GM23248 (cell line): Measurements from ENCODE around the gene VPS35L. TPM values are rescaled to one million over a fixed set of nuclear protein-coding genes. Genes with fewer than 3 reads are reported as not detected.

Source experiments
- DNase-seq: peaks from one replicate; pipeline ENCODE4 v3.0.0-alpha.2; 2015
- H2AFZ ChIP-seq: fragments of 200-600 bp; sonication (generic); 2 replicates; pipeline ENCODE4 v1.6.1; 2016; ENCODE audit warnings: antibody characterized with exemption
- H3F3A ChIP-seq: fragments of 200-600 bp; sonication (generic); 2 replicates; pipeline ENCODE4 v1.6.1; 2016; ENCODE audit warnings: mild to moderate bottlenecking, antibody characterized with exemption, mixed run types; ENCODE audit not compliant: insufficient read depth
- H3K27ac ChIP-seq: fragments of 200-600 bp; sonication (generic); 2 replicates; pipeline ENCODE4 v1.5.1; 2016; ENCODE audit warnings: mild to moderate bottlenecking
- H3K27me3 ChIP-seq: fragments of 200-600 bp; sonication (generic); replicated peaks from 2 replicates; pipeline ENCODE4 v1.6.1; 2016; ENCODE audit warnings: mild to moderate bottlenecking; ENCODE audit not compliant: insufficient read depth
- H3K36me3 ChIP-seq: fragments of 200-600 bp; sonication (generic); 2 replicates; pipeline ENCODE4 v1.6.1; 2016; ENCODE audit warnings: low read depth, mild to moderate bottlenecking
- H3K4me1 ChIP-seq: fragments of 200-600 bp; sonication (generic); 2 replicates; pipeline ENCODE4 v1.6.1; 2016; ENCODE audit warnings: mild to moderate bottlenecking; ENCODE audit not compliant: insufficient read depth
- H3K4me2 ChIP-seq: fragments of 200-600 bp; sonication (generic); one replicate; pipeline ENCODE4 v1.6.1; 2016; ENCODE audit warnings: mild to moderate bottlenecking; ENCODE audit not compliant: unreplicated experiment
- H3K4me3 ChIP-seq: fragments of 200-600 bp; sonication (generic); 2 replicates; pipeline ENCODE4 v1.5.1; 2016; ENCODE audit warnings: mild to moderate bottlenecking
- H3K79me2 ChIP-seq: fragments of 200-600 bp; sonication (generic); 2 replicates; pipeline ENCODE4 v1.6.1; 2016; ENCODE audit warnings: mild to moderate bottlenecking; ENCODE audit not compliant: insufficient read depth
- H3K9ac ChIP-seq: fragments of 200-600 bp; sonication (generic); 2 replicates; pipeline ENCODE4 v1.6.1; 2016; ENCODE audit warnings: mild to moderate bottlenecking
- H3K9me2 ChIP-seq: fragments of 200-600 bp; sonication (generic); 2 replicates; pipeline ENCODE4 v1.6.1; 2016; ENCODE audit warnings: mixed run types, mild to moderate bottlenecking, moderate library complexity; ENCODE audit not compliant: insufficient read depth
- H3K9me3 ChIP-seq: fragments of 200-600 bp; sonication (generic); one replicate; pipeline ENCODE4 v1.6.1; 2017; ENCODE audit warnings: low read depth
- H4K20me1 ChIP-seq: fragments of 200-600 bp; sonication (generic); 2 replicates; pipeline ENCODE4 v1.6.0; 2016; ENCODE audit not compliant: insufficient read depth
- EZH2 ChIP-seq: fragments of 200-600 bp; sonication (generic); IDR thresholded peaks from 2 replicates; pipeline ENCODE4 v1.6.1; 2018; ENCODE audit warnings: antibody characterized with exemption, mild to moderate bottlenecking; ENCODE audit not compliant: insufficient read depth, poor library complexity, severe bottlenecking
- EZH2phosphoT487 ChIP-seq: fragments of 200-600 bp; sonication (generic); IDR thresholded peaks from 2 replicates; pipeline ENCODE4 v1.6.1; 2018; ENCODE audit warnings: antibody characterized with exemption, moderate library complexity, mild to moderate bottlenecking, low read depth; ENCODE audit not compliant: insufficient read depth
- WGBS, 2 experiments: methylation state at CpG; one replicate each; pipeline ENCODE4 v1.1.6; 2015 to 2017; ENCODE audit warnings: low lambda C conversion rate in 2 of 2, low coverage in 1 of 2; ENCODE audit errors: missing lambda C conversion rate in 2 of 2; 5-methylcytosine and 5-hydroxymethylcytosine counted together
- in situ Hi-C: fragments of 300-500 bp; cut with MboI; formaldehyde crosslinking; loops from 2 replicates; pipeline ENCODE4 v1.15.0; 2020
- polyA plus RNA-seq: library from polyadenylated mRNA; unstranded; fragments of >200 nt; fragmentation: Nextera tagmentation; extraction: Ambion mirVana; gene quantifications from 2 replicates; pipeline ENCODE4 v1.2.1, GENCODE V29; 2016
- total RNA-seq: library from RNA; depleted of rRNA; stranded (reverse); fragments of >200 nt; shearing (Covaris generic); gene quantifications from 2 replicates; pipeline ENCODE4 v1.2.3, GENCODE V29; 2014

The VPS35L gene
- total and polyA plus RNA-seq, 2 experiments from 2014 or later = 19.9 to 58.2 TPM

GRCh38 chr16:19709381-19710136 is 154.1 kb downstream of the VPS35L start:
- H2AFZ ChIP-seq = no peak overlapping the region
- peaks cover 3% of the 10 kb centered on the region for H3K4me1 ChIP-seq
- H3K4me3 ChIP-seq = no peak overlapping the region
- H4K20me1 ChIP-seq = no peaks in the 10 kb centered on the region
- H3K9me2 ChIP-seq = no peaks in the 10 kb centered on the region
- TF ChIP-seq EZH2phosphoT487 = no peak
- no peak for TF ChIP-seq EZH2
- H3K9me3 ChIP-seq = no peaks in the 10 kb centered on the region
- no peak for DNase-seq
- H3F3A ChIP-seq = peaks cover 3% of the 10 kb centered on the region; the same call in 1 of the 2 replicates
- no peak overlapping the region for H3K27ac ChIP-seq
- peaks cover 2% of the 10 kb centered on the region; the same call in 1 of the 2 replicates for H3K36me3 ChIP-seq
- in situ Hi-C loops = loop anchor here (10.0 kb wide), 1 partner anchor 175 kb away; the partner anchor contains the start of gene GPRC5B
- 97 to 99% methylated on average over 22 of the region's 22 CpGs for WGBS, 2 experiments
- no peak overlapping the region for H3K4me2 ChIP-seq
- no peak overlapping the region for H3K9ac ChIP-seq
- peaks cover 24% of the 10 kb centered on the region for H3K79me2 ChIP-seq
- H3K27me3 ChIP-seq = no peaks in the 10 kb centered on the region

- DNase-seq = no peak
- Histone ChIP-seq H3K36me3 (peaks cover 4% of the 10 kb centered on the region; the same call in 1 of the 2 replicates), H3K79me2 (peaks cover 32% of the 10 kb centered on the region), H3K4me1 (no peaks in the 10 kb centered on the region), H4K20me1 (no peaks in the 10 kb centered on the region), H3K4me2 (no peak overlapping the region), H3K9me3 (no peaks in the 10 kb centered on the region), H3K9ac (no peak overlapping the region), H3K27me3 (no peaks in the 10 kb centered on the region), H3K27ac (no peak overlapping the region), H2AFZ (no peak overlapping the region), H3K4me3 (no peak overlapping the region), H3F3A (no peaks in the 10 kb centered on the region; the same call in 1 of the 2 replicates), H3K9me2 (no peaks in the 10 kb centered on the region)
- no peak for TF ChIP-seq EZH2
- WGBS, 2 experiments = 93 to 94% methylated on average over 23 of the region's 23 CpGs
- in situ Hi-C loops = loop anchor here (10.0 kb wide), 1 partner anchor 174 kb away; the partner anchor contains the start of gene GPRC5B
Observed at GRCh38 chr16:19710191-19710908, 154.8 kb downstream of the VPS35L start.

- H2AFZ ChIP-seq = no peak overlapping the region
- no peak overlapping the region for H3K9ac ChIP-seq
- H3F3A ChIP-seq = no peaks in the 10 kb centered on the region; the same call in 1 of the 2 replicates
- no peaks in the 10 kb centered on the region for H4K20me1 ChIP-seq
- no peak overlapping the region for H3K27ac ChIP-seq
- no peak for DNase-seq
- H3K4me3 ChIP-seq = no peak overlapping the region
- peaks cover 39% of the 10 kb centered on the region for H3K79me2 ChIP-seq
- H3K4me2 ChIP-seq = no peak overlapping the region
- no peaks in the 10 kb centered on the region for H3K9me2 ChIP-seq
- H3K4me1 ChIP-seq = no peaks in the 10 kb centered on the region
- TF ChIP-seq EZH2phosphoT487 (no peak), EZH2 (no peak)
- H3K9me3 ChIP-seq = no peaks in the 10 kb centered on the region
- no peaks in the 10 kb centered on the region for H3K27me3 ChIP-seq
- WGBS, 2 experiments = 77 to 85% methylated on average over 13 of the region's 13 CpGs
- peaks cover 4% of the 10 kb centered on the region; the same call in 1 of the 2 replicates for H3K36me3 ChIP-seq
- in situ Hi-C loops = loop anchor here (10.0 kb wide), 1 partner anchor 174 kb away; the partner anchor contains the start of gene GPRC5B
Observed at GRCh38 chr16:19710991-19711545, 155.6 kb downstream of the VPS35L start.

- Histone ChIP-seq H3F3A (no peaks in the 10 kb centered on the region), H3K79me2 (peaks cover 45% of the 10 kb centered on the region), H3K27me3 (no peaks in the 10 kb centered on the region), H3K4me2 (no peak overlapping the region), H2AFZ (no peak overlapping the region), H3K36me3 (peaks cover 4% of the 10 kb centered on the region; the same call in 1 of the 2 replicates), H4K20me1 (no peaks in the 10 kb centered on the region), H3K4me1 (0 out of 2 replicates have a peak, but pooled peaks cover 4% of the 10 kb centered on the region), H3K27ac (no peak overlapping the region), H3K4me3 (no peak overlapping the region), H3K9me2 (no peaks in the 10 kb centered on the region), H3K9me3 (no peaks in the 10 kb centered on the region), H3K9ac (no peak overlapping the region)
- no peak for DNase-seq
- no peak for TF ChIP-seq EZH2phosphoT487
- TF ChIP-seq EZH2 = no peak
- in situ Hi-C loops = loop anchor here (10.0 kb wide), 1 partner anchor 173 kb away; the partner anchor contains the start of gene GPRC5B
- WGBS, 2 experiments = 98 to 99% methylated on average over 12 of the region's 12 CpGs
Observed at GRCh38 chr16:19711643-19712042, 156.1 kb downstream of the VPS35L start.
